HG03060 (cell line): Measurements from ENCODE around the gene KHDRBS2.

ENCODE experiments used
- ATAC-seq: cut with Tn5 transposase; IDR thresholded peaks from one replicate; pipeline ENCODE4 v1.9.1; 2021; ENCODE audit warnings: low read depth, moderate number of reproducible peaks; ENCODE audit not compliant: unreplicated experiment

KHDRBS2 gene

GRCh38 chr6:62039605-62040004 is 246.4 kb downstream of the KHDRBS2 start:
- ATAC-seq, result no peak

DNA sequence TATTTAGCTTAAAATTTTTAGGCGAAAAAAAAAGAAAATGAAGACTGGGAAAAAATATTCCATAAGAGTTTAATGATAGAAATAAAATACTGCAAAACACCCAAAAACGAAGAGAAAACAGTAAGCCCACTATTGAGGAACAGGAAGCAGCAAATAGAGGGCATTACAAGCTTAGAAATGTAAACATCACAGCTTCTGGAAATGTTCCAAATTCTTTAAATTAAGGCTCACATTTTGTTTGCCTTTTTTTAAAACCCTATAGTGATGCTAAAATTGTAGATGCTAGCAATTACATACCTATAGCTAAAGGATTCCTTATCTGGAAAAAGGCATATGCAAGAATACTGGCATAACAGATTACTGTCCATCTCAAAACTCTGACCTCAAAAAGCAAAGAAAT is 248.6 kb downstream of the KHDRBS2 start:
- no peak for ATAC-seq

- ATAC-seq, result no peak
Observed at GRCh38 chr6:62035952-62036351, 250.1 kb downstream of the KHDRBS2 start.

- no peak for ATAC-seq
Observed at GRCh38 chr6:62013719-62014118, 272.3 kb downstream of the KHDRBS2 start.

DNA sequence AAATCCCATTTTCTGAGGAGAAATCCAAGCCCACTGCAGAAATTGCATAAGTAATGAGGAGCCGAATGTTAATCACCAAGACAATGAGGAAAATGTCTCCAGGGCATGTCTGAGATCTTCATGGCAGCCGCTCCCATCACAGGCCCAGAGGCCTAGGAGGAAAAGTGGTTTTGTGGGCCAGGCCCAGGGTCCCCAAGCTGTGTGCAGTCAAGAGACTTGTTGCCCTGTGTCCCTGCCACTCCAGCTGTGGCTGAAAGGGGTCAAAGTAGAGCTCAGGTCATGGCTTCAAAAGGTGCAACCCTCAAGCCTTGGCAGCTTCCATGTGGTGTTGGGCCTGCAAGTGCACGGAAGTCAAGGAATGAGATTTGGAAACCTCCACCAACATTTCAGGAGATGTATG is 276.6 kb downstream of the KHDRBS2 start:
- ATAC-seq, result no peak

GRCh38 chr6:61989616-61990015 is 296.4 kb downstream of the KHDRBS2 start:
- no peak for ATAC-seq

GRCh38 chr6:61980622-61981021 is 305.4 kb downstream of the KHDRBS2 start:
- ATAC-seq, result no peak

DNA sequence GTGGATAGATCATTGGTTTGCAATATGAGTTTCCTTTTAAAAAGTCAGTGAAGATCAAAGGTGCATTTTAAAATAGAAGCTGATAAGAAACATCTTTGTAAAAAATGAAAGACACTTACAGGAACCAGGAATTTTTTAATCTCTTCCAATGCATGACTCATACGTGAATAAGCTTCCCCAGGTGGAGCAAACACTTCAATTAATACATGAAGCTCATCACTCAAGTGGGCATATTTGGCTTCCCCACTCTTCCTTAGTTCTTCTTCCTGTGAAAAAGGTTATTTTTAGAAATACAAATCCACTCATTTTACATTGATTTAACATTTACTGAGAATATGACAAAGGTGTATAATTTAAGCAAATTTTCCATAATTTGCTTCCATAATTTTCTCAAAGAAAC is 308.1 kb downstream of the KHDRBS2 start:
- ATAC-seq, result no peak

GRCh38 chr6:61977099-61977498 is 308.9 kb downstream of the KHDRBS2 start:
- ATAC-seq, result no peak

- no peak for ATAC-seq
Observed at GRCh38 chr6:61959196-61959595, 326.8 kb downstream of the KHDRBS2 start.

DNA sequence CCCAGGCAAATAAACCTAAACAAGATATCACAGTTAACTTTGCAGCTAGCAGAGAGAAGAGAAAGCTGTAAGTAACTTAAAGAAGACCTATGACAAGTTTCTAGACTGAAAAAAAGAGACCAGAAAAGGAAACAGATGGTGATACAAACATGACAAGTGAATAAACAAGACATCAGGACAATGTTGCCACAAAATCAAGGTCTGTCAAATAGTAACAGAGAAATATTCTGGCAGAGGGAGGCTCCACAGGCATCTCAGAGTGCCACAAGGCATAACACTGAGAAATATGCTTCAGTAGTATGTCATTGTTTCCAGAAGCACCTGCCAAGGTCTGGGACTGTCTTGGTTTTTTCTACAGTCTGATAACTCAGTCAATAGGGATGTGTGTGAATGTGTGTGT is 332.2 kb downstream of the KHDRBS2 start:
- no peak for ATAC-seq

GRCh38 chr6:61951586-61951985 is 334.4 kb downstream of the KHDRBS2 start:
- ATAC-seq, result no peak

DNA sequence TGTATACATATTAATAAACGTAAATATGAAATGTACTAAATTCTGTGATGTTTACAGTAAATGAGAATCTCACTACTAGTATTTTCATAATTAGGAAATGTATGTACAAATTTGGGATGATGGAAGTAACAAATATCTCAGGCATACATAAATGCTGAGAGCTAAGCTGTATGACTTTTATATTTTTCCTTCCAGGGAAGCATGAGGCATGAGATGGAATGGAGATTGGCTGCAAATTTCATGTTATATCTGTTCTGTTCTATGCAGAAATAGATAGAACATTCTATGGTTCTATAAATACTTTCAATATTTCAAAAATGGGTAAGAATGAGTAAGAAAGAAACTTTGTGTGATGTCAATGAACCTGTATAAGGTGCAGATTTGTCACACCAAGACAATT is 335.2 kb downstream of the KHDRBS2 start:
- no peak for ATAC-seq

GRCh38 chr6:61949971-61950370 is 336.1 kb downstream of the KHDRBS2 start:
- ATAC-seq, result no peak

DNA sequence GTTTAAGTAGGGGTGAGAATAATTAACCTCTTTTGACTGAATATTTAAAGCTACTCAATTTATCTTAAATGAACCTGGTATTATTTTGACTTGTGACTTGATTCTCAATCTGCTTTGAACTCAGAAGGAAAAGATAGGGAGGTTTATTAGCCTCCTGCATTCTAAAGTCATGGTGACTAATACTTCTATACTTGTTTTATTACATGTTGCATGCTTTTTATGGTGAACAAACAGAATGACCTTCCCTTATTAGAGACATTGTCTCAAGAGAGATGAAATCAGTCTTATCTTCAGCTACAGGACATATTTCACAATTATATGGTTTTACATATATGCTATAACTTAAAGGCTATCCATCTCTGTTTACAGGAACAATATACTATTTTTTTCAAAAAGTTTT is 336.9 kb downstream of the KHDRBS2 start:
- no peak for ATAC-seq

DNA sequence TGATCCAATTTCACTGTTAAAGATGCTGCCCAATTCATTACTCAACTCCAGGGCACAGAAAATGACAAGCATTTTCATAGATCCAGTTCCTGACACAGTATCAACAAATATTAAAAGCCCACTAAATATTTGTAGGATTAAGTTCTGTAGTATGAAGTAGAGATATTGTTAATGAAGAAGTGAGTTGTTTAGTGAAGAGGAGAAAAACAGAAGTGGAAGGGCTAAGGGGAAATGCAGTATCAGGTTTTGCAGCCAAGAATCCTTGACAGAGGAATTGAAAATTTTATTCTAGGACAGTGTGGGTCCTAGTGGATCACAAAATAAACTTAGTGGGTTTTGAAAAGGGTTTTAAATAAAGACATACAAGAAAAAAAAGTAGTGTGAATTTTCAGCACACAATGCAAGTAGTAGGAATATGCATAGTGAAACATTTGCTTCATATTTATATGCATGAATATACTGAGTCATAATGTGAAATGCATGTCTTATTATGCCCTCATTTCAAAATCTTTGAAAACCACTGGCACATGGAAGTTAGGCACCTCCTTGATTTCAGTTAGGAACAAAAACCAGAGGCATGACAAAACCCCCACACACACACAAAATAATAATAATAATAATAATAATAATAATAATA is 338.6 kb downstream of the KHDRBS2 start:
- ATAC-seq, result no peak

GRCh38 chr6:61940919-61941318 is 345.1 kb downstream of the KHDRBS2 start:
- ATAC-seq, result no peak

DNA sequence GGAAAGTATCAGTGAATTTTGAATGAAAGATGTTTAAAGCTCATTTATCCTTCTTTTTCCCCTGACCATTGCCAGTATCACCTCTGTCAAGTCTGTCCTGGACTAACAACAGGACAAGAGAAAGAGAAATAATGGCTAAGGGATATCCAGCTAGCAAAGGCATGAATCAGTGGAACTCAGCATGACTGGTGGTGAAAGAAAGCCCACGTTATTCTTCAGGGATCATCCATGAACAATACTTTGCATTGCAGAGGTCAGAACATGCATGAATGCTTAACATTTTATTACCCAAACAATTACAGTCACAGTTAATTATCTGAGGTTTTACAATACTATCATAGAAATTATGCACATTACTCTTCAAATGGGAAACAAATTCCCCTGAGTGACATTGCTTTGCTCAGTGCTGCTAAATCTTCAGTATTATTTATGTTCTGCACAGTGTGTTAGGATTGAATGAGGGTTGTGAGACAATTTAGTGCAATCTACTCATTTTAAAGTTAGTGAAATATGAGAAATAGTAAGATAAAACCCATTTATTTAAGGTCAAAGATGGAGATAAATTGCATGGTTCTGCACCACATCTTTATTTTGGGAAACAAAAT is 350.7 kb downstream of the KHDRBS2 start:
- no peak for ATAC-seq

GRCh38 chr6:61909486-61909885 is 376.5 kb downstream of the KHDRBS2 start:
- ATAC-seq, result no peak

- ATAC-seq, result no peak
Observed at GRCh38 chr6:61901748-61902147, 384.3 kb downstream of the KHDRBS2 start.

GRCh38 chr6:61894536-61894935 is 391.5 kb downstream of the KHDRBS2 start:
- no peak for ATAC-seq

DNA sequence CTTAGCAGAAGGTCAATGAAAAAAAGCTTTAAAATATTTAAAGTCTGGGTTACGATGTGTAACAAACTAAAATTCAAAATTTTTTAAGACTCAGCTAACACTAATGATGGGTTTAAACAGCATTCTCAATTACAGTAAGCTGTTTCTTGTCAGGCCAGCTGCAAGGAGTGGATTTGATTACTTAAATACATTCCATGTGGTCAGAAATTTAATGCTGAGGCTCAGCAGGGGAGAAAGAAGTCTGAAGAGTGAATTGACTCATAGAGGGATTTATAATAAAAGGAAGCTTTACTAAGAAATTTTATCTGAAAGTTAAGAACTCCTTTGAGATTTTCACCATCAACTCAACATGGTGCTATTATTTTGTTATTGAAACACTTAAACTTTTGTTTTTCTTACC is 398.6 kb downstream of the KHDRBS2 start:
- ATAC-seq, result no peak
